Measurements from ENCODE around the gene RCAN2. TPM values are rescaled to one million over a fixed set of nuclear protein-coding genes. Genes with fewer than 3 reads are reported as not detected.

RCAN2 gene
- total and polyA plus RNA-seq, 2 experiments from 2014 or later: 44.9 to 55.6 TPM

DNA sequence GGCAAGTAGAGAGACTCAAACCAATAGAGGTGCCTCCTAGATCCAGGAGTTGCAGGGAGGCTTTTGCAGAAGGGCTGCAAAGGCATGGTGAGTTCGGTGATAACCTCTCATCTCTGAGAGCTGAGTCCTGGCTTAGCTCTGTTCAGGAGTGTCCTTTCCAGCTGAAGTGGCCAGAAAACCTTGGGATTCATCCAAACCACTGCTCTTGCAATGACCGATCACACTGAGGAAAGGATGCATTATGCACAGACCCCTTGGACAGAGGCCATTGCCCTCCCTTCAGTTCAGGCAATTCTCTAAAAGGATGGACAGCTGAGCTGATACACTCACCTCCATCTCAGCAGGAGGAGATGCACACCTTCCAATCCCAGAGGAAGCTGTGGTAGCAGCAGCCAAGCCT lies 161.7 kb downstream of the RCAN2 start:
- no peak overlapping the region for H3K4me3 ChIP-seq
- H3K9me3 ChIP-seq (ENCODE audit: low read depth): no peaks in the 10 kb centered on the region
- TF ChIP-seq, protein P1, sequence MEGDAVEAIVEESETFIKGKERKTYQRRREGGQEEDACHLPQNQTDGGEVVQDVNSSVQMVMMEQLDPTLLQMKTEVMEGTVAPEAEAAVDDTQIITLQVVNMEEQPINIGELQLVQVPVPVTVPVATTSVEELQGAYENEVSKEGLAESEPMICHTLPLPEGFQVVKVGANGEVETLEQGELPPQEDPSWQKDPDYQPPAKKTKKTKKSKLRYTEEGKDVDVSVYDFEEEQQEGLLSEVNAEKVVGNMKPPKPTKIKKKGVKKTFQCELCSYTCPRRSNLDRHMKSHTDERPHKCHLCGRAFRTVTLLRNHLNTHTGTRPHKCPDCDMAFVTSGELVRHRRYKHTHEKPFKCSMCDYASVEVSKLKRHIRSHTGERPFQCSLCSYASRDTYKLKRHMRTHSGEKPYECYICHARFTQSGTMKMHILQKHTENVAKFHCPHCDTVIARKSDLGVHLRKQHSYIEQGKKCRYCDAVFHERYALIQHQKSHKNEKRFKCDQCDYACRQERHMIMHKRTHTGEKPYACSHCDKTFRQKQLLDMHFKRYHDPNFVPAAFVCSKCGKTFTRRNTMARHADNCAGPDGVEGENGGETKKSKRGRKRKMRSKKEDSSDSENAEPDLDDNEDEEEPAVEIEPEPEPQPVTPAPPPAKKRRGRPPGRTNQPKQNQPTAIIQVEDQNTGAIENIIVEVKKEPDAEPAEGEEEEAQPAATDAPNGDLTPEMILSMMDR (IDR thresholded peaks at IDR 0.05; ENCODE audit: low read depth, low read length): no peak
- H3K4me1 ChIP-seq (ENCODE audit: low read depth): peaks cover 13% of the 10 kb centered on the region
- no peaks in the 10 kb centered on the region for H3K36me3 ChIP-seq
- peak in 1 of 2 donors; percentile 55 for DNase-seq (ENCODE audit: low read depth in 1 of 2, low spot score in 1 of 2)
- no peaks in the 10 kb centered on the region for H3K27me3 ChIP-seq
- H3K27ac ChIP-seq: no peak overlapping the region

DNA sequence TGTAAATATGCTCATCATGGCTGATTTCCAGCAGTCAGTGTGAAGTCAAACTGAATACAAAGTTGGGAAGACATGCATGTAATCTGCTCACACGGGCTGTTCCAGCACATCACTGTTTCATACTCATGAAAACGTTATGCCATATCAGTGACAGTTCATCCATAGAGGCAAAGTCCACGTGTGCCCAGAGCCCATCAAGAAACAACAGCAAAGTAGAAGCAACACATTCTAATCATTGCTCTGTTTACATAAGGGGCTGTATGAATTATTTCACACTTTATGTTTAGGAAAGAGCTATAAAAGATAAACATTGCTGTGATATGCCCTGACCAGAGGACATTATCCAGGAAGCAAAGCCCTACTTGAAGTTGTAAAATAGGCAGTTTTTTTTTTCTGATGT lies 163.5 kb downstream of the RCAN2 start:
- H3K4me1 ChIP-seq (ENCODE audit: low read depth): peaks cover 13% of the 10 kb centered on the region
- TF ChIP-seq, protein P1 (IDR thresholded peaks at IDR 0.05; ENCODE audit: low read depth, low read length): no peak
- H3K9me3 ChIP-seq (ENCODE audit: low read depth): no peaks in the 10 kb centered on the region
- no peak overlapping the region for H3K4me3 ChIP-seq
- no peaks in the 10 kb centered on the region for H3K27me3 ChIP-seq
- no peak for DNase-seq (ENCODE audit: low read depth in 1 of 2, low spot score in 1 of 2)
- H3K27ac ChIP-seq: no peak overlapping the region
- no peaks in the 10 kb centered on the region for H3K36me3 ChIP-seq

DNA sequence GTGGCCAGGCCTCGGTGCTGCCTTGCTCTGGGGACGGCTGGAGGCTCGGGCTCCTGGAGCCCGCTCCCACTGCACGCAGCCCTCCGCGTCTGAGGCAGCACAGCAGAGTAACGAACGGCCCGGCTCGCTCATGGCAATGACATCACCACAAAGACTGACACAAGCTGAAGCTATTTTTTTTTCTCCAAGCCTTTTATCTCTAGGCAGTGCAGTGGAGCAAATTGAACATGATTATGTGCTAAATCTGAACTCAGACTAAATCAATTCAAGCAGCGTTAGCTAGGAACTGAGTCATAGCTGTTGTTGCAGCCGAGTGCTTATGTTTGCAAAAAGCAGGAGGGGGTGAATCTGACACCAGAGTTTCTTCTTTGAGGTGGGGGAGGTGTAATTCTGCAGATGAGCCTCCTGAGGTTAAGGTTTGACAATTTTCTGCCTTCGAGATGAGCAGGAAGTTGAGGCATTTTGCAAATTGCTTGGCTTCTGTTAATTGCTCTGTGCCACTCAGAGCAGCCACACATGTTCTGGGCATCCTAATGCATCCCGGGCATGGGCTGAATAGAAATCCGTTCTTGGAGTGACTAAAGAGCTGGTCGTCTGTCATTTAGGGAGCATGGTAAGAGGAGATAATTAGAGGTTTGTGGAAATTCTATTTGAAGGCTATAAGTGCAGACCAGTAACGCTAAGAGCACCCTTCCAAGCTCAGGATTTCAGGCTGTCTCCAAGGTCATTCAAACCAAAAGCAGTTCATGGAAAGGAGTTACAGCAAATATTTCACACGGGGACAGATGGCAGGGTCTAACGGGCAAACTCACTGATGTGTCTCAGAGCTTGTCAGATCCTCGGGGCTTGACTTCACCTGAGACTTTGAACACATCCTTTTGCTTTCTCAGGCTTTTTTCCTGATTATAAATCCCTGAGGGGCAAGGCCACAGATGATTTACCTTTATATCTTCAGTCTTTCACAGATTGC lies 165.4 kb downstream of the RCAN2 start:
- no peaks in the 10 kb centered on the region for H3K27me3 ChIP-seq
- TF ChIP-seq, protein P1 (IDR thresholded peaks at IDR 0.05; ENCODE audit: low read depth, low read length): no peak
- peak; percentile 10 to 37 for DNase-seq (ENCODE audit: low read depth in 1 of 2, low spot score in 1 of 2)
- H3K9me3 ChIP-seq (ENCODE audit: low read depth): no peaks in the 10 kb centered on the region
- no peak overlapping the region for H3K27ac ChIP-seq
- peaks cover 16% of the 10 kb centered on the region for H3K4me1 ChIP-seq (ENCODE audit: low read depth)
- H3K4me3 ChIP-seq: no peak overlapping the region
- H3K36me3 ChIP-seq: no peaks in the 10 kb centered on the region

DNA sequence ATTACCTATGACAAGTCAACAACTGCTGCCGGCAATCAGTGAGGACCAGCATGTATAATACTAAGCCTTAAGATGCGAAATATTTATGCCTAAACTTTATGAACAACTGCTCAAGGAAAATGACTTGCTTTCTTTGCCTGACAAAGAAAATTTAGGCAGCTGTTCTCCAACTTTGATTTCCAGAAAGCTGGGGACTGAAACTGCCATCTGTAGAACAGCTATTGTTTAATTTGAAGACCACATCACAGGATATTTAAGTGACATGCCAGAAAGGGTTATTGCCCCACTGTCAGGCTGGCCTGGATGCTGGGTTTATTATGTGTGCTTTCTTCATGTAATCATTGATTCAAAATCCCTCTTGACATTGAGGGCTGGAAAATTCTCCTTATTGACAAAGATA lies 166.5 kb downstream of the RCAN2 start:
- H3K4me1 ChIP-seq (ENCODE audit: low read depth): peaks cover 16% of the 10 kb centered on the region
- no peak overlapping the region for H3K4me3 ChIP-seq
- no peaks in the 10 kb centered on the region for H3K36me3 ChIP-seq
- no peak for DNase-seq (ENCODE audit: low read depth in 1 of 2, low spot score in 1 of 2)
- TF ChIP-seq, protein P1 (IDR thresholded peaks at IDR 0.05; ENCODE audit: low read depth, low read length): no peak
- no peaks in the 10 kb centered on the region for H3K27me3 ChIP-seq
- H3K27ac ChIP-seq: no peak overlapping the region
- H3K9me3 ChIP-seq (ENCODE audit: low read depth): no peaks in the 10 kb centered on the region

DNA sequence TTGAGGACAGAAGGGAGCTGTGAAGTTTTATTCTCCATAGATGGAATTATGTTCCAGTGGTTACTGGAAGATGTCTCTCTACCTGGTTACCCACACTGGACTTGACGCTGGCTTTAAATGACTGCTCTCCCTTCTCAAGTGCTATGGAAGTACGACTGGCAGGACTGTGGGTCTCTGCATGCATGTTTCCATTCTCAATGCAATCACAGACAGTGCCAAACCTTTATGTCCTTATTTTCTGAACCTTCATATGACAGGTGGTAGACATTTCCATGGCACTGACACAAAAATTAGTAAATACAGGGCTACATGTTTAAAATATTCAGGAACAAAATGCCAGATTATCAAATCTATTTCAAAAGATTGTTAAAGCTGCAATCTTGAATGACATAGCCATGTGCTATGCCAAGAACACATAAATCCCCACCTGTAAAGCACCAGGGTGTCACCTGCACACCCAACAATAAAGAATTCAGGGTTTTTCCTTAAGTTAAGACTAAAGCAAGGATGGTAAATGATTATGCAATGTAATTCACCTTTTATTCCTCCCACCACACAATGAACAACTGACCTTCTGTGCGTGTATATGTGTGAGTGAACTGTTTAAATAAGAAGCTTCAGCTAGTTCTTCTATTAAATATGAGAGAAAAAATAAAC lies 167.2 kb downstream of the RCAN2 start:
- no peaks in the 10 kb centered on the region for H3K27me3 ChIP-seq
- H3K27ac ChIP-seq: no peak overlapping the region
- peaks cover 16% of the 10 kb centered on the region for H3K4me1 ChIP-seq (ENCODE audit: low read depth)
- no peaks in the 10 kb centered on the region for H3K9me3 ChIP-seq (ENCODE audit: low read depth)
- TF ChIP-seq, protein P1 (IDR thresholded peaks at IDR 0.05; ENCODE audit: low read depth, low read length): no peak
- no peaks in the 10 kb centered on the region for H3K36me3 ChIP-seq
- no peak for DNase-seq (ENCODE audit: low read depth in 1 of 2, low spot score in 1 of 2)
- no peak overlapping the region for H3K4me3 ChIP-seq
